ENCODE results near the gene CACNA1I.

CACNA1I gene

GRCh38 chr22:39623603-39624500, 53.3 kb downstream of the CACNA1I start:
- TF ChIP-seq CTCF (IDR thresholded peaks at IDR 0.05; ENCODE audit: low read depth, low read length, missing control alignments), result no peak
- DNase-seq (ENCODE audit: low read depth), result no peak
- no peak overlapping the region for H3K4me3 ChIP-seq (ENCODE audit: low read depth, low read length)

- no peak for TF ChIP-seq CTCF (IDR thresholded peaks at IDR 0.05; ENCODE audit: low read depth, low read length, missing control alignments)
- no peak for DNase-seq (ENCODE audit: low read depth)
- H3K4me3 ChIP-seq (ENCODE audit: low read depth, low read length), result no peak overlapping the region
These were observed 53.9 kb downstream of the CACNA1I start for GRCh38 chr22:39624501-39624821.

GRCh38 chr22:39625569-39626537, 55.3 kb downstream of the CACNA1I start:
- no peak for TF ChIP-seq CTCF (IDR thresholded peaks at IDR 0.05; ENCODE audit: low read depth, low read length, missing control alignments)
- DNase-seq (ENCODE audit: low read depth), result no peak

GRCh38 chr22:39627208-39627607, 56.7 kb downstream of the CACNA1I start:
- no peak overlapping the region for H3K4me3 ChIP-seq (ENCODE audit: low read depth, low read length)
- no peak for TF ChIP-seq CTCF (IDR thresholded peaks at IDR 0.05; ENCODE audit: low read depth, low read length, missing control alignments)
- no peak for DNase-seq (ENCODE audit: low read depth)

More at GRCh38 chr22:39625569-39626537, 55.3 kb downstream of the CACNA1I start:
- H3K4me3 ChIP-seq (ENCODE audit: low read depth, low read length), result no peak overlapping the region

- no peak overlapping the region for H3K4me3 ChIP-seq (ENCODE audit: low read depth, low read length)
- TF ChIP-seq CTCF (IDR thresholded peaks at IDR 0.05; ENCODE audit: low read depth, low read length, missing control alignments), result no peak
- no peak for DNase-seq (ENCODE audit: low read depth)
These were observed 57.5 kb downstream of the CACNA1I start for GRCh38 chr22:39627865-39628562.

GRCh38 chr22:39628563-39629080, 58.1 kb downstream of the CACNA1I start:
- DNase-seq (ENCODE audit: low read depth), result no peak
- TF ChIP-seq CTCF (IDR thresholded peaks at IDR 0.05; ENCODE audit: low read depth, low read length, missing control alignments), result no peak
- H3K4me3 ChIP-seq (ENCODE audit: low read depth, low read length), result no peak overlapping the region

Data from GM12864 (cell line).